SHP77 treated with DMSO at 0.1 percent for 48 hours (cell line): ENCODE results near the gene COG5.

Source experiments
- DNase-seq: peaks from one replicate; lab custom pipeline; 2025; lab: John Stamatoyannopoulos, UW

Gene COG5

GRCh38 chr7:107463139-107464078 lies 100.3 kb downstream of the COG5 start:
- peak; percentile 58 for DNase-seq

GRCh38 chr7:107461938-107462533 lies 101.7 kb downstream of the COG5 start:
- no peak for DNase-seq

GRCh38 chr7:107453388-107453787 lies 110.3 kb downstream of the COG5 start:
- no peak for DNase-seq

GRCh38 chr7:107450970-107451369 lies 112.8 kb downstream of the COG5 start:
- DNase-seq = no peak

GRCh38 chr7:107446988-107447387 lies 116.7 kb downstream of the COG5 start:
- DNase-seq = no peak

- no peak for DNase-seq
These were observed 117.2 kb downstream of the COG5 start for GRCh38 chr7:107446531-107446930.

- no peak for DNase-seq
These were observed 121.0 kb downstream of the COG5 start for GRCh38 chr7:107442678-107443077.

GRCh38 chr7:107441581-107442422 lies 121.9 kb downstream of the COG5 start:
- DNase-seq = no peak

GRCh38 chr7:107439025-107439424 lies 124.7 kb downstream of the COG5 start:
- DNase-seq = no peak

GRCh38 chr7:107435749-107436148 lies 128.0 kb downstream of the COG5 start:
- no peak for DNase-seq

GRCh38 chr7:107432261-107432660 lies 131.5 kb downstream of the COG5 start:
- DNase-seq = no peak

GRCh38 chr7:107430057-107430456 lies 133.7 kb downstream of the COG5 start:
- DNase-seq = no peak

- DNase-seq = no peak
These were observed 135.1 kb downstream of the COG5 start for GRCh38 chr7:107428642-107429041.

- no peak for DNase-seq
These were observed 136.3 kb downstream of the COG5 start for GRCh38 chr7:107427462-107427861.

GRCh38 chr7:107414198-107414597 lies 149.5 kb downstream of the COG5 start:
- no peak for DNase-seq

GRCh38 chr7:107408349-107408748 lies 155.4 kb downstream of the COG5 start:
- DNase-seq = no peak

- no peak for DNase-seq
These were observed 158.2 kb downstream of the COG5 start for GRCh38 chr7:107405559-107405958.

- no peak for DNase-seq
These were observed 158.8 kb downstream of the COG5 start for GRCh38 chr7:107404740-107405537.

GRCh38 chr7:107398161-107398560 lies 165.6 kb downstream of the COG5 start:
- no peak for DNase-seq

GRCh38 chr7:107396990-107397389 lies 166.7 kb downstream of the COG5 start:
- DNase-seq = no peak

GRCh38 chr7:107396081-107396480 lies 167.6 kb downstream of the COG5 start:
- no peak for DNase-seq

- DNase-seq = no peak
These were observed 168.9 kb downstream of the COG5 start for GRCh38 chr7:107394831-107395230.
